HUES48 (cell line): ENCODE data around the gene PARD6G.
"Not testable (repeated sequence)": the region's sequence is repeated elsewhere in the genome, so short reads cannot be mapped to it uniquely, and the experiment has no call there.

Experiments
- H3K27ac ChIP-seq: one replicate; pipeline ENCODE4 v1.7.0; 2013; ENCODE audit warnings: low read depth, low read length, inconsistent platforms
- H3K27me3 ChIP-seq: 2 replicates; pipeline ENCODE4 v1.6.1; 2013; ENCODE audit warnings: mild to moderate bottlenecking, low read length; ENCODE audit not compliant: control insufficient read depth, insufficient read depth
- H3K36me3 ChIP-seq: 2 replicates; pipeline ENCODE4 v1.6.1; 2013; ENCODE audit warnings: low read length; ENCODE audit not compliant: control insufficient read depth, insufficient read depth
- H3K4me1 ChIP-seq: 2 replicates; pipeline ENCODE4 v1.6.1; 2013; ENCODE audit warnings: mild to moderate bottlenecking, low read length; ENCODE audit not compliant: control insufficient read depth, insufficient read depth
- H3K4me3 ChIP-seq: 2 replicates; pipeline ENCODE4 v1.5.1; 2013; ENCODE audit warnings: mild to moderate bottlenecking, low read depth, low read length
- H3K9ac ChIP-seq: 2 replicates; pipeline ENCODE4 v1.6.1; 2013; ENCODE audit warnings: mild to moderate bottlenecking, low read depth, low read length, moderate library complexity
- H3K9me3 ChIP-seq: 2 replicates; pipeline ENCODE4 v1.6.1; 2013; ENCODE audit warnings: low read length; ENCODE audit not compliant: control insufficient read depth, insufficient read depth

The PARD6G gene, protein sequence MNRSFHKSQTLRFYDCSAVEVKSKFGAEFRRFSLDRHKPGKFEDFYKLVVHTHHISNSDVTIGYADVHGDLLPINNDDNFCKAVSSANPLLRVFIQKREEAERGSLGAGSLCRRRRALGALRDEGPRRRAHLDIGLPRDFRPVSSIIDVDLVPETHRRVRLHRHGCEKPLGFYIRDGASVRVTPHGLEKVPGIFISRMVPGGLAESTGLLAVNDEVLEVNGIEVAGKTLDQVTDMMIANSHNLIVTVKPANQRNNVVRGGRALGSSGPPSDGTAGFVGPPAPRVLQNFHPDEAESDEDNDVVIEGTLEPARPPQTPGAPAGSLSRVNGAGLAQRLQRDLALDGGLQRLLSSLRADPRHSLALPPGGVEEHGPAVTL

GRCh38 chr18:80247393-80247841, at the start of gene PARD6G:
TSS of gene PARD6G (minus strand) at chr18:80247514. CDS start at chr18:80247348, 166 bp downstream.
- Histone ChIP-seq H3K9me3 (no peaks in the 10 kb centered on the region), H3K9ac (no peak within 1 kb of the TSS), H3K36me3 (no peaks in the 10 kb centered on the region), H3K27me3 (no peaks in the 10 kb centered on the region; the same call in 1 of the 2 replicates), H3K4me1 (no peaks in the 10 kb centered on the region), H3K4me3 (peak within 1 kb of the TSS; percentile 76), H3K27ac (peak within 1 kb of the TSS; percentile 12)

- H3K9ac ChIP-seq, H3K36me3 ChIP-seq, H3K27ac ChIP-seq, H3K4me3 ChIP-seq, H3K9me3 ChIP-seq, H3K4me1 ChIP-seq, H3K27me3 ChIP-seq: not testable (repeated sequence)
These were observed 15.1 kb upstream of the PARD6G start for GRCh38 chr18:80262241-80263033.

GRCh38 chr18:80259610-80260009, 12.3 kb upstream of the PARD6G start:
- Histone ChIP-seq H3K4me1 (no peaks in the 10 kb centered on the region), H3K9me3 (no peaks in the 10 kb centered on the region), H3K4me3 (no peak overlapping the region)

DNA sequence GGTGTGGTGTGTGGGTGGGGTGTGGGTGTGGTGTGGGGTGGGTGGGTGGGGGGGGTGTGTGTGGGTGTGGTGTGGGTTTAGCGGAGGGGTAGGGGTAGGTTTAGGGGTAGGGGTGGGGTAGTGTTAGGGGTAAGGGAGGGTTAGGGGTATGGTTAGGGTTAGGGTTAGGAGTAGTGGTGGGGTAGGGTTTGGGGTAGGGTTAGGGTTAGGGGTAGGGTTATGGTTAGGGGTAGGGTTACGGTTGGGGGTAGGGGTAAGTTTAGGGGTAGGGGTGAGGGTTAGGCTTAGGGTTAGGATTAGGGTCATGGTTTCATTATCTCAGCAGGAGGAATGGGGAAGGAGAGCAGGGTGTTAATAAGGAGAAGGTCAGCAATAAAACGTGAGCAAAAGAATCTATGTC, 11.3 kb upstream of the PARD6G start:
- Histone ChIP-seq H3K36me3 (no peaks in the 10 kb centered on the region), H3K9me3 (no peaks in the 10 kb centered on the region), H3K9ac (no peak overlapping the region), H3K27me3 (no peaks in the 10 kb centered on the region), H3K27ac (no peak overlapping the region), H3K4me3 (no peak overlapping the region), H3K4me1 (no peaks in the 10 kb centered on the region)

More at GRCh38 chr18:80259610-80260009, 12.3 kb upstream of the PARD6G start:
- no peak overlapping the region for H3K27ac ChIP-seq
- no peaks in the 10 kb centered on the region for H3K27me3 ChIP-seq
- no peaks in the 10 kb centered on the region for H3K36me3 ChIP-seq
- H3K9ac ChIP-seq, result no peak overlapping the region

- not testable (repeated sequence) for H3K9me3 ChIP-seq, H3K9ac ChIP-seq, H3K27ac ChIP-seq, H3K36me3 ChIP-seq, H3K27me3 ChIP-seq, H3K4me1 ChIP-seq, H3K4me3 ChIP-seq
These were observed 10.5 kb upstream of the PARD6G start for GRCh38 chr18:80257579-80258543.

DNA sequence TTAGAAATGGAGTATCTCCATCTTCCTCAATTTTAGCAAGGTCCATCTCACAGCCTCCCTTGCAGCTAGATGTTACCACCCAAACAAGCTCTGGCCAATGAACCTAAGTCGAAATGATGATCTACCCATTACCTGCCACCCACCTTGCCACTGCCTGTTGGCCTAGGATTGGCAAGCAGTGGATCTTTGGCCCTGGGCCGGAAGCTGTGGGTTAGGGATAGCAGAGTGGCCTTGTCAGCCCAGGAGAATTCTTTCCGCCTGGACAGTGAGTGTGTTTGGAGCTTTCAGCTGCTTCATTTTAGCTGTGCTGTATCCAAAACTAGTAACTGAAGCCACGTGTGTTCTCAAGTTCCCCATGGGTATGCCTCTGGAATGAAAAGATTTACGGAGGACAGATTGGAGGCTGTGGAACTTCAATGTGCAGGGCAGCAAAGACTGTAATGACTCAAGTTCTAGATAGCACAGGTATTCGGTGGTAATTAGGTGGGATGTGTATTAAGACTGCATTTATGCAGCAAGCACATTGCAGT, 7.7 kb upstream of the PARD6G start:
- H3K9me3 ChIP-seq, result no peaks in the 10 kb centered on the region
- H3K4me3 ChIP-seq, result no peak overlapping the region
- no peaks in the 10 kb centered on the region for H3K27me3 ChIP-seq
- no peaks in the 10 kb centered on the region for H3K36me3 ChIP-seq
- H3K9ac ChIP-seq, result no peak overlapping the region
- no peaks in the 10 kb centered on the region for H3K4me1 ChIP-seq
- H3K27ac ChIP-seq, result no peak overlapping the region

DNA sequence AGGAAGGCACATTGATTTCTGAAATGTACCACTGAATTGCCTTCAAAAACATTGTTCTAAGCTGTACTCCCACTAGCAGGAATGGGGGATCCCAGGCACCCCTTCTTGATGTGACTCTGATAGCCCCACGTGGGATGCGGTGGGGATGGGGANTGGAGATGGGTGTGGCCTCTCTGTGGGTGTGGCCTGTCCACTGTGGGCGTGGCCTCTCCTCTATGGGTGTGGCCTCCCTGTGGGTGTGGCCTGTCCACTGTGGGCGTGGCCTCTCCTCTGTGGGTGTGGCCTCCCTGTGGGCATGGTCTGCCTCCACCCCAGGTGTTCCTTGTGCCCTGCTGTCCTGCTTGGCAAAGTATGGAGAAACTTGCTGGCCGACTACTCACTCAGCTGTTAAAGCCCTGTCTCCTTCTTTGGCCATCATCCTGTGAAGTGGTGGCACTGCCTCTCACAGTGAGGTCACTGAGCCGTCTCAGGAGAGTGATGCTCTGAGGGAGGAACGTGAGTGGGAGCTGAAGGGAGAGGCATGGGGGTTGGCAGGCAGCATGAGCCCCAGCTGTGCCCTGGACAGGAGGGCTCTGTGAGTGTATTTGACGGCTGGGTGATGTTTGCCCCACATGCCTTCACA, 6.7 kb upstream of the PARD6G start:
- Histone ChIP-seq H3K27ac (no peak overlapping the region), H3K9me3 (no peaks in the 10 kb centered on the region), H3K9ac (no peak overlapping the region), H3K36me3 (no peaks in the 10 kb centered on the region), H3K27me3 (no peaks in the 10 kb centered on the region), H3K4me3 (no peak overlapping the region), H3K4me1 (no peaks in the 10 kb centered on the region)

- Histone ChIP-seq H3K9me3 (no peaks in the 10 kb centered on the region), H3K36me3 (no peaks in the 10 kb centered on the region), H3K4me3 (no peak overlapping the region), H3K27ac (no peak overlapping the region), H3K9ac (no peak overlapping the region), H3K4me1 (no peaks in the 10 kb centered on the region), H3K27me3 (no peaks in the 10 kb centered on the region)
These were observed 5.9 kb upstream of the PARD6G start for GRCh38 chr18:80253236-80253635.

DNA sequence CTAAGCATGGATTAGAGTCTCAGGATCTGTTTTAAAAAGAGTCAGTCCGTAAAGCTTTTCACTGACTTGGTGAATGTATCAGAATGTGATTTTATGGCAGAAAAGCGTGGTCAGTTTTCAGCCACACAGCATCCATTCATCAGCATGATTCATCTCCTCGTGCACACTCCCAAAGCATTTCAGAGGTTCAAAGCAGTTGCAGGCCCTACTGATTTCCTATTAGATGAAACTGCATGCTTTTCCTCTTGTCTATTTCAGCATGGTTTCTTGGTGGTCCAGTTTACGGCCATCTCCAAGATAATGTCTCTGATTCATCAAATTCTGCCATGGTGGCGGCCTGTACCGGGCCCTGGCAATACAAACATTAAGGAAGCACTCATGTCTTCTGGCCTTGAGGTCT, 4.8 kb upstream of the PARD6G start:
- Histone ChIP-seq H3K4me3 (no peak overlapping the region), H3K4me1 (no peaks in the 10 kb centered on the region), H3K27me3 (no peaks in the 10 kb centered on the region), H3K9ac (no peak overlapping the region), H3K9me3 (no peaks in the 10 kb centered on the region), H3K27ac (no peak overlapping the region), H3K36me3 (no peaks in the 10 kb centered on the region)

GRCh38 chr18:80251700-80252099, 4.4 kb upstream of the PARD6G start:
- Histone ChIP-seq H3K4me3 (no peak overlapping the region), H3K9me3 (no peaks in the 10 kb centered on the region), H3K27ac (no peak overlapping the region), H3K4me1 (no peaks in the 10 kb centered on the region), H3K27me3 (no peaks in the 10 kb centered on the region), H3K36me3 (no peaks in the 10 kb centered on the region), H3K9ac (no peak overlapping the region)
